IMR-90 (cell line): ENCODE results near the gene PKNOX1. TPM values are rescaled to one million over a fixed set of nuclear protein-coding genes. Genes with fewer than 3 reads are reported as not detected.

Experiments
- ATAC-seq: fragments of 200-7000 bp; cut with Tn5 transposase; 2 replicates; pipeline ENCODE4 v1.9.1; 2020; ENCODE audit warnings: low read depth, mild to moderate bottlenecking, moderate library complexity
- BruUV-seq: library from RNA; stranded (reverse); fragments of 400-500 nt; replicated peaks from 2 replicates; lab custom pipeline; 2021; lab: Mats Ljungman, UMichigan
- CTCF ChIA-PET: fragments of 300-600 bp; formaldehyde crosslinking; extraction: SDS; loops from one replicate; lab custom pipeline; 2021; ENCODE audit warnings: antibody characterized with exemption; lab: Yijun Ruan, JAX
- POLR2A ChIA-PET: fragments of 300-600 bp; sonication (Branson Sonifier 250); formaldehyde crosslinking; loops from one replicate; lab custom pipeline; 2022; ENCODE audit warnings: antibody characterized with exemption; ENCODE audit not compliant: unreplicated experiment; lab: Charles Lee
- DNase-seq: peaks from one replicate; pipeline ENCODE4 v3.0.0; 2013
- H2AFZ ChIP-seq: replicated peaks from 2 replicates; pipeline ENCODE3; 2013; ENCODE audit warnings: low read length, mild to moderate bottlenecking; ENCODE audit not compliant: poor library complexity
- H2AK5ac ChIP-seq: 2 replicates; pipeline ENCODE4 v1.6.1; 2013; ENCODE audit warnings: low read depth, low read length, inconsistent platforms
- H2AK9ac ChIP-seq: replicated peaks from 2 replicates; pipeline ENCODE3; 2013; ENCODE audit warnings: mild to moderate bottlenecking, low read depth, low read length, moderate library complexity; ENCODE audit not compliant: poor library complexity
- H2BK120ac ChIP-seq: 2 replicates; pipeline ENCODE4 v1.6.1; 2013; ENCODE audit warnings: low read depth, low read length, inconsistent platforms
- H2BK15ac ChIP-seq: 3 replicates; pipeline ENCODE4 v1.6.1; 2013; ENCODE audit warnings: low read depth, low read length, inconsistent platforms
- H2BK20ac ChIP-seq: 2 replicates; pipeline ENCODE4 v1.6.1; 2013; ENCODE audit warnings: low read depth, mild to moderate bottlenecking, inconsistent platforms, low read length, moderate library complexity
- H2BK5ac ChIP-seq: 2 replicates; pipeline ENCODE4 v1.6.1; 2013; ENCODE audit warnings: mild to moderate bottlenecking, low read depth, low read length, inconsistent platforms; ENCODE audit not compliant: poor library complexity, severe bottlenecking
- H3K14ac ChIP-seq: replicated peaks from 2 replicates; pipeline ENCODE4 v1.6.1; 2013; ENCODE audit warnings: low read depth, low read length, inconsistent platforms
- H3K18ac ChIP-seq: 2 replicates; pipeline ENCODE4 v1.6.1; 2013; ENCODE audit warnings: low read depth, low read length, control low read depth
- H3K23ac ChIP-seq: 2 replicates; pipeline ENCODE4 v1.6.1; 2013; ENCODE audit warnings: low read depth, low read length, inconsistent platforms
- H3K27ac ChIP-seq: 2 replicates; pipeline ENCODE4 v1.5.1; 2013; ENCODE audit warnings: mild to moderate bottlenecking, control low read depth, low read length; ENCODE audit not compliant: insufficient read depth
- H3K27me3 ChIP-seq: 2 replicates; pipeline ENCODE4 v1.6.1; 2013; ENCODE audit warnings: low read length; ENCODE audit not compliant: control insufficient read depth, insufficient read depth
- H3K36me3 ChIP-seq: 2 replicates; pipeline ENCODE4 v1.6.1; 2013; ENCODE audit warnings: low read length, mixed read lengths; ENCODE audit not compliant: control insufficient read depth, insufficient read depth
- H3K4ac ChIP-seq: 2 replicates; pipeline ENCODE4 v1.6.1; 2013; ENCODE audit warnings: low read depth, low read length, inconsistent platforms
- H3K4me1 ChIP-seq: 2 replicates; pipeline ENCODE4 v1.6.1; 2013; ENCODE audit warnings: low read length, mixed read lengths; ENCODE audit not compliant: control insufficient read depth, insufficient read depth
- H3K4me2 ChIP-seq: 2 replicates; pipeline ENCODE4 v1.6.1; 2013; ENCODE audit warnings: low read depth, mild to moderate bottlenecking, control low read depth, low read length, moderate library complexity
- H3K4me3 ChIP-seq: 2 replicates; pipeline ENCODE4 v1.5.1; 2013; ENCODE audit warnings: low read depth, mild to moderate bottlenecking, control low read depth, low read length, moderate library complexity; ENCODE audit not compliant: insufficient read depth
- H3K56ac ChIP-seq: 2 replicates; pipeline ENCODE4 v1.6.1; 2013; ENCODE audit warnings: low read length, inconsistent platforms; ENCODE audit not compliant: insufficient read depth; ENCODE audit errors: extremely low read depth
- H3K79me1 ChIP-seq, 2 experiments: 2 replicates each; pipeline ENCODE4 v1.6.1; 2013; ENCODE audit warnings: low read length in 2 of 2, inconsistent platforms in 1 of 2, low read depth in 1 of 2
- H3K9ac ChIP-seq: 2 replicates; pipeline ENCODE4 v1.6.1; 2013; ENCODE audit warnings: low read depth, low read length, control low read depth
- H3K9me1 ChIP-seq: 2 replicates; pipeline ENCODE4 v1.6.1; 2013; ENCODE audit warnings: low read length, inconsistent platforms; ENCODE audit not compliant: insufficient read depth
- H3K9me3 ChIP-seq: 2 replicates; pipeline ENCODE4 v1.6.1; 2013; ENCODE audit warnings: low read length; ENCODE audit not compliant: control insufficient read depth, insufficient read depth
- H4K20me1 ChIP-seq: 2 replicates; pipeline ENCODE4 v1.6.1; 2013; ENCODE audit warnings: low read length, inconsistent platforms; ENCODE audit not compliant: insufficient read depth
- H4K5ac ChIP-seq: 2 replicates; pipeline ENCODE4 v1.6.1; 2013; ENCODE audit warnings: mild to moderate bottlenecking, low read depth, low read length, control low read depth
- H4K8ac ChIP-seq, 2 experiments: 2 replicates each; pipeline ENCODE4 v1.6.1; 2013; ENCODE audit warnings: low read depth in 2 of 2, low read length in 2 of 2, control low read depth in 1 of 2, inconsistent platforms in 1 of 2
- H4K91ac ChIP-seq: 2 replicates; pipeline ENCODE4 v1.6.1; 2013; ENCODE audit warnings: low read depth, low read length, inconsistent platforms; ENCODE audit not compliant: insufficient read depth
- BHLHE40 ChIP-seq: fragments of 150-350 bp; IDR thresholded peaks from 2 replicates; pipeline ENCODE4 v1.6.1; 2016; ENCODE audit warnings: mild to moderate bottlenecking, low read depth, low read length
- CEBPB ChIP-seq: IDR thresholded peaks from 2 replicates; pipeline ENCODE4 v1.6.1; 2012; ENCODE audit warnings: low read depth, low read length, improper control_type of control experiment
- CHD1 ChIP-seq: IDR thresholded peaks from 2 replicates; pipeline ENCODE4 v1.6.1; 2012; ENCODE audit warnings: low read depth, low read length, improper control_type of control experiment
- FOS ChIP-seq: fragments of 150-350 bp; IDR thresholded peaks from 2 replicates; pipeline ENCODE4 v1.6.1; 2016; ENCODE audit warnings: low read depth, low read length
- MAFK ChIP-seq: IDR thresholded peaks from 2 replicates; pipeline ENCODE4 v1.6.1; 2012; ENCODE audit warnings: low read depth, low read length, improper control_type of control experiment
- MAZ ChIP-seq: IDR thresholded peaks from 2 replicates; pipeline ENCODE4 v1.6.1; 2012; ENCODE audit warnings: low read depth, mild to moderate bottlenecking, low read length, improper control_type of control experiment, moderate library complexity, borderline replicate concordance
- MXI1 ChIP-seq: IDR thresholded peaks from 2 replicates; pipeline ENCODE4 v1.6.1; 2012; ENCODE audit warnings: low read depth, mild to moderate bottlenecking, low read length, moderate library complexity, borderline replicate concordance
- NFE2L2 ChIP-seq: fragments of 150-350 bp; IDR thresholded peaks from 2 replicates; pipeline ENCODE4 v1.6.1; 2016; ENCODE audit warnings: low read depth, mild to moderate bottlenecking, low read length
- RAD21 ChIP-seq: IDR thresholded peaks from 2 replicates; pipeline ENCODE4 v1.6.1; 2012; ENCODE audit warnings: low read length, improper control_type of control experiment
- RCOR1 ChIP-seq: IDR thresholded peaks from 2 replicates; pipeline ENCODE4 v1.6.1; 2012; ENCODE audit warnings: mild to moderate bottlenecking, low read length, improper control_type of control experiment; ENCODE audit not compliant: insufficient replicate concordance
- RFX5 ChIP-seq: IDR thresholded peaks from 2 replicates; pipeline ENCODE4 v1.8.0; 2012; ENCODE audit warnings: low read depth, mild to moderate bottlenecking, low read length, moderate library complexity
- SMC3 ChIP-seq: fragments of 150-350 bp; IDR thresholded peaks from 2 replicates; pipeline ENCODE4 v1.6.1; 2016; ENCODE audit warnings: low read depth, mild to moderate bottlenecking, antibody characterized with exemption, low read length, moderate library complexity
- WGBS, 2 experiments: methylation state at CpG; one replicate each; pipeline versions ENCODE4 v1.1.5 to v1.1.7; 2013; ENCODE audit warnings: missing lambda C conversion rate in 2 of 2; ENCODE audit not compliant: insufficient read length in 1 of 2; ENCODE audit errors: extremely low coverage in 2 of 2; 5-methylcytosine and 5-hydroxymethylcytosine counted together
- dilution Hi-C: fragments of 300-500 bp; cut with HindIII; formaldehyde crosslinking; loops from one replicate; pipeline ENCODE4 v1.14.3; 2018; ENCODE audit warnings: low sequenced_read_pairs; ENCODE audit not compliant: unreplicated experiment
- in situ Hi-C: fragments of 300-500 bp; cut with MboI; formaldehyde crosslinking; loops from 3 replicates; pipeline ENCODE4 v1.14.3; 2019; ENCODE audit warnings: low sequenced_read_pairs, inconsistent platforms, mixed read lengths
- intact Hi-C: fragments of 100-400 bp; cut with micrococcal nuclease; formaldehyde crosslinking; loops from 2 replicates; pipeline ENCODE4 v1.10.0; 2022
- polyA plus RNA-seq, 3 experiments: library from polyadenylated mRNA; depleted of rRNA; stranded (reverse); fragments of >200 nt; gene quantifications; 2 replicates each; pipeline ENCODE4 v1.2.3, GENCODE V29; 2012; ENCODE audit warnings: low replicate concordance in 1 of 3
- total RNA-seq: library from RNA; depleted of rRNA; stranded (reverse); fragments of >200 nt; gene quantifications from 2 replicates; pipeline ENCODE4 v1.2.3, GENCODE V29; 2012
- TF ChIP-seq, protein P1 (sequence below): conservative IDR thresholded peaks from 2 replicates; pipeline ENCODE4 v1.5.1; 2012; ENCODE audit warnings: mild to moderate bottlenecking, low read depth, low read length, improper control_type of control experiment
- TF ChIP-seq, protein P2 (sequence below): fragments of 150-350 bp; IDR thresholded peaks from 2 replicates; pipeline ENCODE4 v1.6.1; 2017; ENCODE audit warnings: mild to moderate bottlenecking, antibody characterized with exemption, low read length, low read depth
- TF ChIP-seq, protein P3 (sequence below): fragments of 150-350 bp; IDR thresholded peaks from 2 replicates; pipeline ENCODE4 v1.6.1; 2016; ENCODE audit warnings: low read depth, mild to moderate bottlenecking, low read length, moderate library complexity, borderline replicate concordance

PKNOX1 gene
- total and polyA plus RNA-seq, 2 of the 4 experiments (the other 2 are of a cell fraction), result 35.0 to 61.0 TPM

DNA sequence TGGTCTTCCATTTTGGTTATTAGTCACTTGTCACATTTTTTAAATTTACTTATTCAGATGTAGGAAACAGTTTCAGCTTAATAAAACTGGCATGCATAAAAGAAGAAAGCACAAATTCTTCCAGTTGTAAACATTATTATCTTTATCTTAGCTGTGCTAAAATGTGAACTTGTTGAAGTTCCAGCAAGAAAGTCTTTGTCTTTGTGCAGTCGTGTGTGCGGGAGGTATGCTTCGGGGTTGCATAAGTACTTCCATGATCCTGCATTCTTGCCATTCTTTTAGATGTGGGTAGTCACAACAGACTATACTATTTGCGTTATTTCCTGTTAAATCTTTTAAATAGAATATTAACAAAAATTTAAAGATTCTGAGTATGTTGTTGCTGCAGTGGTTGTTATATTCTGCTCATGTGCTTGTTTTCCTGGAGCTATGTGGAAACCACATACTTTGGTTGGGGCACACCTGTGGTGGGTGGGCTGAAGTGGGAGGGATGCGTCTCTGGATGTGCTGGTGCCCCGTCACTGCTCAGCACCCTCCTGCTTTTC lies 51.3 kb downstream of the PKNOX1 start:
- H2BK5ac ChIP-seq, result peak overlapping the region; percentile 92
- H3K9ac ChIP-seq, result peak overlapping the region; percentile 72
- H3K14ac ChIP-seq, result peak overlapping the region; percentile 81
- dilution Hi-C loops, result no loop called here
- peaks cover 21% of the 10 kb centered on the region for H3K9me1 ChIP-seq
- no peak overlapping the region for H3K4me3 ChIP-seq
- peak overlapping the region; percentile 97 for H3K18ac ChIP-seq
- peak overlapping the region; percentile 75; the same call in 1 of the 2 replicates for H3K56ac ChIP-seq
- H3K4me1 ChIP-seq, result peaks cover 10% of the 10 kb centered on the region
- peak overlapping the region; percentile 91 for H3K4ac ChIP-seq
- no CpG with 5 or more reads among the region's 6 CpGs for WGBS, 2 experiments
- H4K20me1 ChIP-seq, result no peaks in the 10 kb centered on the region
- peak overlapping the region; percentile 96 for H4K91ac ChIP-seq
- ATAC-seq (peak; percentile 94), DNase-seq (peak; percentile 85)
- TF ChIP-seq RFX5 (no peak), SMC3 (no peak), RAD21 (no peak), MXI1 (no peak), RCOR1 (no peak), NFE2L2 (no peak), CEBPB (peak; percentile 88), MAFK (no peak), CHD1 (no peak), FOS (no peak), BHLHE40 (peak; percentile 18; the same call in 1 of the 2 replicates), MAZ (no peak)
- TF ChIP-seq, protein P1, sequence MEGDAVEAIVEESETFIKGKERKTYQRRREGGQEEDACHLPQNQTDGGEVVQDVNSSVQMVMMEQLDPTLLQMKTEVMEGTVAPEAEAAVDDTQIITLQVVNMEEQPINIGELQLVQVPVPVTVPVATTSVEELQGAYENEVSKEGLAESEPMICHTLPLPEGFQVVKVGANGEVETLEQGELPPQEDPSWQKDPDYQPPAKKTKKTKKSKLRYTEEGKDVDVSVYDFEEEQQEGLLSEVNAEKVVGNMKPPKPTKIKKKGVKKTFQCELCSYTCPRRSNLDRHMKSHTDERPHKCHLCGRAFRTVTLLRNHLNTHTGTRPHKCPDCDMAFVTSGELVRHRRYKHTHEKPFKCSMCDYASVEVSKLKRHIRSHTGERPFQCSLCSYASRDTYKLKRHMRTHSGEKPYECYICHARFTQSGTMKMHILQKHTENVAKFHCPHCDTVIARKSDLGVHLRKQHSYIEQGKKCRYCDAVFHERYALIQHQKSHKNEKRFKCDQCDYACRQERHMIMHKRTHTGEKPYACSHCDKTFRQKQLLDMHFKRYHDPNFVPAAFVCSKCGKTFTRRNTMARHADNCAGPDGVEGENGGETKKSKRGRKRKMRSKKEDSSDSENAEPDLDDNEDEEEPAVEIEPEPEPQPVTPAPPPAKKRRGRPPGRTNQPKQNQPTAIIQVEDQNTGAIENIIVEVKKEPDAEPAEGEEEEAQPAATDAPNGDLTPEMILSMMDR, result no peak
- TF ChIP-seq, protein P2, sequence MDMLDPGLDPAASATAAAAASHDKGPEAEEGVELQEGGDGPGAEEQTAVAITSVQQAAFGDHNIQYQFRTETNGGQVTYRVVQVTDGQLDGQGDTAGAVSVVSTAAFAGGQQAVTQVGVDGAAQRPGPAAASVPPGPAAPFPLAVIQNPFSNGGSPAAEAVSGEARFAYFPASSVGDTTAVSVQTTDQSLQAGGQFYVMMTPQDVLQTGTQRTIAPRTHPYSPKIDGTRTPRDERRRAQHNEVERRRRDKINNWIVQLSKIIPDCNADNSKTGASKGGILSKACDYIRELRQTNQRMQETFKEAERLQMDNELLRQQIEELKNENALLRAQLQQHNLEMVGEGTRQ, result no peak
- TF ChIP-seq, protein P3, sequence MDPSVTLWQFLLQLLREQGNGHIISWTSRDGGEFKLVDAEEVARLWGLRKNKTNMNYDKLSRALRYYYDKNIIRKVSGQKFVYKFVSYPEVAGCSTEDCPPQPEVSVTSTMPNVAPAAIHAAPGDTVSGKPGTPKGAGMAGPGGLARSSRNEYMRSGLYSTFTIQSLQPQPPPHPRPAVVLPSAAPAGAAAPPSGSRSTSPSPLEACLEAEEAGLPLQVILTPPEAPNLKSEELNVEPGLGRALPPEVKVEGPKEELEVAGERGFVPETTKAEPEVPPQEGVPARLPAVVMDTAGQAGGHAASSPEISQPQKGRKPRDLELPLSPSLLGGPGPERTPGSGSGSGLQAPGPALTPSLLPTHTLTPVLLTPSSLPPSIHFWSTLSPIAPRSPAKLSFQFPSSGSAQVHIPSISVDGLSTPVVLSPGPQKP, result no peak
- peak overlapping the region; percentile 84 for H2BK15ac ChIP-seq
- H3K27me3 ChIP-seq, result no peaks in the 10 kb centered on the region
- H3K9me3 ChIP-seq, result no peaks in the 10 kb centered on the region
- H2BK20ac ChIP-seq, result peak overlapping the region; percentile 95
- intact Hi-C loops, result no loop called here
- H3K36me3 ChIP-seq, result peaks cover 57% of the 10 kb centered on the region
- H3K27ac ChIP-seq, result peak overlapping the region; percentile 100
- peak overlapping the region; percentile 80 for H3K23ac ChIP-seq
- H2BK120ac ChIP-seq, result peak overlapping the region; percentile 93
- ChIA-PET POLR2A (no interaction called here), CTCF (no interaction called here)
- H2AK5ac ChIP-seq, result peak overlapping the region; percentile 96
- H3K4me2 ChIP-seq, result peak overlapping the region; percentile 47
- H4K8ac ChIP-seq, result peak overlapping the region; percentile 93 to 94
- H2AFZ ChIP-seq, result no peak overlapping the region
- no TSS peak for BruUV-seq
- H3K79me1 ChIP-seq, result peaks cover 7 to 44% of the 10 kb centered on the region in 2 experiments
- in situ Hi-C loops, result no loop called here
- peak overlapping the region; percentile 95 for H4K5ac ChIP-seq
- H2AK9ac ChIP-seq, result peak overlapping the region; percentile 60
